Subcutaneous adipose tissue (tissue), 4 donors: ENCODE measurements around the gene HOXD8. TPM values are rescaled to one million over a fixed set of nuclear protein-coding genes. Genes with fewer than 3 reads are reported as not detected.

Source experiments
- small RNA-seq: library from RNA; depleted of rRNA; stranded (forward); fragments of <200 nt; gene quantifications from one replicate; pipeline ENCODE3, GENCODE V24; 2016
- total RNA-seq, 4 donors: library from RNA; depleted of rRNA; stranded (reverse); fragments of >200 nt; gene quantifications; one replicate each; pipeline ENCODE4 v1.1.0, GENCODE V29; 2016
- TF ChIP-seq, protein P1 (sequence below): fragments of 450-650 bp; IDR thresholded peaks from one replicate; pipeline ENCODE4 v1.5.1; 2016; ENCODE audit warnings: low read depth, mild to moderate bottlenecking, control low read depth, antibody characterized with exemption, moderate library complexity

HOXD8 gene
- total RNA-seq, 4 donors from 2014 or later, result 8.0 to 24.5 (median 14.4) TPM

DNA sequence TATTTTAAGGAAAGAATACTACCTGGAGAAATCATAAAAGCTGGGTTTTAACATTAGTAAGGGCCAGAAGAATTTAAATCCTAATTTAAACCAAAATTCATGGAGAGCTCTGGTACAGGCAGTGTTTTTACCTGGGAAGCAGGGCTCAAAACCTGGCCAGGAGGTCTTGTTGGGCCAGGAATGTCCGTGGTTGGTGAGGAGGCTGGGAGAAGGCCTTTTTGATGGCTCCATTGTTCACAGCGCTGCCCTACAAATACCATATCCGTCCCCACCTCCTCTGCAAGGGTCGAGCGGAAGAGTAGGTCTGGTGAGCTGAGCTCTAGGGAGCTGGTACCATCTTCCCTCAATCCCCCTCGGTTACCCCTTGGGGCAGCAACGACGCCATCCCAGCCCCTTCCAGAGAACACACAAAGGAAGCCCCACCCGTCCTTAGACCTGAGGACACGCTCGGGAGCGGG, 48.1 kb downstream of the HOXD8 start:
- TF ChIP-seq, protein P1, sequence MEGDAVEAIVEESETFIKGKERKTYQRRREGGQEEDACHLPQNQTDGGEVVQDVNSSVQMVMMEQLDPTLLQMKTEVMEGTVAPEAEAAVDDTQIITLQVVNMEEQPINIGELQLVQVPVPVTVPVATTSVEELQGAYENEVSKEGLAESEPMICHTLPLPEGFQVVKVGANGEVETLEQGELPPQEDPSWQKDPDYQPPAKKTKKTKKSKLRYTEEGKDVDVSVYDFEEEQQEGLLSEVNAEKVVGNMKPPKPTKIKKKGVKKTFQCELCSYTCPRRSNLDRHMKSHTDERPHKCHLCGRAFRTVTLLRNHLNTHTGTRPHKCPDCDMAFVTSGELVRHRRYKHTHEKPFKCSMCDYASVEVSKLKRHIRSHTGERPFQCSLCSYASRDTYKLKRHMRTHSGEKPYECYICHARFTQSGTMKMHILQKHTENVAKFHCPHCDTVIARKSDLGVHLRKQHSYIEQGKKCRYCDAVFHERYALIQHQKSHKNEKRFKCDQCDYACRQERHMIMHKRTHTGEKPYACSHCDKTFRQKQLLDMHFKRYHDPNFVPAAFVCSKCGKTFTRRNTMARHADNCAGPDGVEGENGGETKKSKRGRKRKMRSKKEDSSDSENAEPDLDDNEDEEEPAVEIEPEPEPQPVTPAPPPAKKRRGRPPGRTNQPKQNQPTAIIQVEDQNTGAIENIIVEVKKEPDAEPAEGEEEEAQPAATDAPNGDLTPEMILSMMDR, result no peak

DNA sequence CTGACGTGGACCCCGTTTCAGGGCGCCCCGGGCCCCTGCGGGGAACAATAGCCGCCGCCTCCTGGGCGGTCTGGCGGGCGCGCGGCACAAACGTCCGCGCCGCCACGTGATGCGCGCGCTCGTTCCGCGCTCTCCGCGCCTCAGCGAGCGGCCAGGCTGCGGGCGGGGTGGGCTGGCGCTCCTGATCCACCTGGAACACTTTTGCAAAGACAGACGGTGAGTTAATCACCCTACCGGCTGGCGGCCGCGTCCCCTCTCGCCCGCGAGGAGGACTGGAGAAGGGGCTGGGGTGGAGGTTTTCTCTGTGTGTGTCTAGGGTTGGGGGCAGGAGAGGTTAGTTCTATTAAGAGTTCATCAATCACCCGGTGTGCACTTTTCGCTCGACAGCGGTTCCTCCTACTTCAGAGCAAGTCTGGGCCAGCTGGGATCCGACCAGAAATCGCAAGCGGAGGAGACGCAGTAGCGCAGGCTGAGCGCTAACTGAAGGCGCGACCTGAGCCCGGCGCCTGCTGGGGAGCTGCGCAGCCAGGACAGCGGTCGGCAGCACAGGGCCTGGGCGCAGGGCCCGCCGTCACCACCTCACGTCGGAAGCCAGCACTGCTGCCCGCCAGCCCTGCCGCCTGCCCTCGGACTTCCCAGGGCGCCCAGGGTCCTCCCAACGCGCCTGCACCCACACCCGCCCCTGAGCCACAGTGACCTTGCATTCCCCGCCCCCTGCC, 48.7 kb downstream of the HOXD8 start:
- TF ChIP-seq, protein P1, result no peak

DNA sequence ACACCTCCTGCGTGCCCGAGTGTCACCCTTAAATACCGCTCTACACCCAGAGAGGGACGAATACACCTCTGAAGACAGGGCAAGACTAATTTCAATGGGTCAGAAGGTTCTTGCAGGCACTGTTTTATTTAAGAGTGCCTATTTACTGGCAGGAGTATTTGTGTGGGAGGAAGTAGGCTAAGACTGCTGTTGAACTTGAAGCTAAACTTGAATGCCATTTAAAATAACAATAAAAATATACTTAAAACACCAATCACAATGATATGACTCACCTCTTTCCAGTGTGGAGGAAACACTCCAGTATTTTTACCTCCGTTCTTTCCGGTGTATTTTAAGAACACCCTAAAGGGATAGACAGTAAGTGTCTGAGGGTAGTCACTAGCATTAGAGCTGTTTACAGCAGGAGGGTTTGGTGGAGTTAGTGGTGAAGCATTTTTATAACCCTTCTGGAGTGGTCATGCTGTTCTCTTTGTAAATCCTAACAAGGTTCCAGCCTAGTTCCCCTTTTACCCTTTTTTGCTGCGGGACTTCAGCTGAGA, 49.3 kb downstream of the HOXD8 start:
- TF ChIP-seq, protein P1, result no peak

DNA sequence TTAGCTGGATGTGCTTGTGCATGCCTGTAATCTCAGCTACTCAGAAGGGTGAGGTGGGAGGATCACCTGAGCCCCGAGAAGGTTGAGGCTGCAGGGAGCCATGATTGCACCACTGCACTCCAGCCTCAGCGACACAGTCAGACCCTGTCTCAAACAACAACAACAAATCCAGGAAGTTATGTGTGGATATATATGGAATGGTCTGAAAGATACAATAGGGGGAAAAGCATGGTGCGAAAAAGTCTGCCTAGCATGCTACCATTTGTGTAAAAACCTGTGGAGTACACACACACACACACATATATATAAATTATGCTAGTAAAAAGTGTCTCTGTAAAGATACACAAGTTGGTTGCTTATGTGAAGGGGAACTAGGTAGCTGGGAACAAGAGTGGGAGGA, 52.0 kb downstream of the HOXD8 start:
- TF ChIP-seq, protein P1, result no peak

Small RNAs within 50 kb of the gene (small RNA-seq; reads per million reads assigned to genes)
- 84,672 reads per million, percentile 100 among the genes with 10 or more reads in this experiment for gene MIR10B

Other genes starting within 250 kb of the HOXD8 start
- gene LNPK, start 127.4 kb upstream of the HOXD8 start, total RNA-seq, result 10 to 100 TPM; 35.0 to 60.8 (median 38.3) TPM
- gene EVX2, start 45.7 kb upstream of the HOXD8 start, total RNA-seq, result under 1 TPM in 1 of 4 donors, not detected in 3; 0.16 TPM
- gene HOXD13, start 37.0 kb upstream of the HOXD8 start, total RNA-seq, result 1 to 10 TPM in 1 of 4 donors, not detected in 3; 1.1 TPM
- gene HOXD12, start 29.9 kb upstream of the HOXD8 start, total RNA-seq, result not detected
- gene HOXD11, start 22.4 kb upstream of the HOXD8 start, total RNA-seq, result not detected
- under 1 TPM in 2 of 4 donors, not detected in 2; 0.17 to 0.66 TPM for gene HOXD10, start 12.9 kb upstream of the HOXD8 start, total RNA-seq
- 1 to 10 TPM; 1.9 to 6.4 (median 3.7) TPM for gene HOXD9, start 7.0 kb upstream of the HOXD8 start, total RNA-seq
- 10 to 100 TPM in 1 of 4 donors, 1 to 10 TPM in 3; 1.5 to 20.7 (median 6.4) TPM for gene HOXD4, start 21.8 kb downstream of the HOXD8 start, total RNA-seq
- 10 to 100 TPM in 1 of 4 donors, 1 to 10 TPM in 3; 1.3 to 23.0 (median 3.6) TPM for gene HOXD3, start 27.6 kb downstream of the HOXD8 start, total RNA-seq
- 1 to 10 TPM in 2 of 4 donors, under 1 TPM in 2; 0.38 to 2.1 (median 1.1) TPM for gene HOXD1, start 59.0 kb downstream of the HOXD8 start, total RNA-seq
- 10 to 100 TPM; 18.4 to 24.5 (median 21.4) TPM for gene MTX2, start 139.7 kb downstream of the HOXD8 start, total RNA-seq